ENCODE results near the gene CACNG4.
"Not testable (repeated sequence)": the region's sequence is repeated elsewhere in the genome, so short reads cannot be mapped to it uniquely, and the experiment has no call there.

The CACNG4 gene

DNA sequence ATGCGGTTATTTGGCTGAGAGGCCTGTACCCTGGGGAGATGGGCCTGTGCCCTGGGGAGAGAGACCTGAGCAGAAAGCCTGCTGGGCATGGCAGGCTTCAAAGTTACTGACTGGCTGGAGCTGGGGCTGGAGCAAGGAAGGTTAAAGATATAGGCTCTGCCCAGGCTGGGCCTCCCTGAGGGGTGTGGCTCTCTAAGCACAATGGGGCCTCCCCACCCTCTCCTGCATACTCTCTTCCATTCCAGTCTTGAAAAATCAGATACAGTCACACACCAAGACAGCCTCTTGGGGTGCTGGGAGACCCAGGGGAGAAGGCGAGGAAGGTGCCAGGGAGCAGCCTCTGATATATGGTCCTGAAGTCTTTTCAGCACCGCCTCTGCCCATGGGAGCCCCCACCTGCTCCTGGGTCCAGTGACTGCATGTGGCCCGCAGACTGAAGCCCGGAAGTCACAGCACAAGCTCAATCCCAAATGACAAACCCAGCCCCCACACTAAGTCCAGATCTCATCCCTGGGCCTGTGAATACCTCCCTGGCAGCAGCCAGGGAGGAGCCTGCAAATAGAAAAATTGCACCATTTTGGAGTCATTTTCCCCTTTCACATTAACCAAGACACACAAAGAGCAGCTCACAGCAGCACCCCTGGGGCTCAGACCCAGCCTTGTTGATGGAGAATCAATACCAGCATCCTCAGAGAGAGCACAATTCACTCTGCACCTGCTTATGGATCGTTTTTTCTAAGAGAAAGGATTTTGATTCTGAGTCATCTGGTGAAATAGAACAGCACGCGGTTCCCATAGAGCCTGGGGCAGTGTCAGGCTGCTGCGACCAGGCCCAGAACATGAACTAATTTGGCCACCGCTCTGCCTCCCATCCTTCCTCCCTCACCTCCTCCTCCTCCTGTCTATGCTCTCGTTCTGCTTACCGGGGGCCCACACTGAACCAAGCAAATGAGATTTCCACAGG lies 54.2 kb downstream of the CACNG4 start:
- DNase-seq (ENCODE audit: low spot score) = no peak

DNA sequence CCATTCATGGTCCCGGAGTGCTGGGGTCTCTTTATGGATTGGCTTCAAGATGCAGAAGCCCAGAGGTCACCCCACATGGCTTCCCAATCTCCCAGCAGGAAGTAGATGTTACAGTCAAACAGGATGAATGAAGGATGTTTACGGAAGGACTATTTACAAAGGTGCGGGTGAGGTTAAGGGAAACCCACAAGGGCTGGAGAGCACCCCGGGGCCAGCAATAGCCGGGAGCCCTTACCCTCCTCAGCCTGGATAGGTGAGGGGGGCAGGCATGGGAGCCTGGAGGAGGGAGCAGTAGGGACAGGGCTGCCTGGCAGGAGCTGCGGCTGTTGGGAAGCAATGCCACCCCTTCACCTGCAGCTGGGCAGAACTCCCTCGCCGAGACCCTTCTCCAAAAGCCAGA lies 55.3 kb downstream of the CACNG4 start:
- DNase-seq (ENCODE audit: low spot score) = no peak

DNA sequence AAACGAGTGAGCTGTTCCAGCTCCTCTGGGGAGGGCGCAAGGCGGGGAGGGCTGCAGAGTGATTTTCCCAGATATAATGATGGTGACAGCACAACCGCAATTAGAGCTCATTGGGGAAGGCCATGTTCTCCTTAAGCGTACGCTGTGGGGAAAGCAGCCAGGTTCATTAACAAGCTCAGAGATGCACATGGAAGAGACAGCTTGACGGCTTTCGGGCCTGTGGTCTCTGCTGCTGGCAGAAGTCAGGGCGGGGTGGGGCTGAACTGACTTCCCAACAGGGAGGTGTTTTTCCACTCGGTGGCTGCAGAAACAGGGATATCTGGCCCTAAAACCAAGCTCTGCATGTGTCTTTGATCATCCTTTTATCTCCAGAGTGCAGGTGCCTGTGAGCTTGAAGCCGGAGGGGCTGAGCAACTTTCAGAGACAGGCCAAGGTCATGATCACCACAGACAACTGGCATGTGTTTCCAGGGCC lies 55.8 kb downstream of the CACNG4 start:
- DNase-seq (ENCODE audit: low spot score) = no peak

DNA sequence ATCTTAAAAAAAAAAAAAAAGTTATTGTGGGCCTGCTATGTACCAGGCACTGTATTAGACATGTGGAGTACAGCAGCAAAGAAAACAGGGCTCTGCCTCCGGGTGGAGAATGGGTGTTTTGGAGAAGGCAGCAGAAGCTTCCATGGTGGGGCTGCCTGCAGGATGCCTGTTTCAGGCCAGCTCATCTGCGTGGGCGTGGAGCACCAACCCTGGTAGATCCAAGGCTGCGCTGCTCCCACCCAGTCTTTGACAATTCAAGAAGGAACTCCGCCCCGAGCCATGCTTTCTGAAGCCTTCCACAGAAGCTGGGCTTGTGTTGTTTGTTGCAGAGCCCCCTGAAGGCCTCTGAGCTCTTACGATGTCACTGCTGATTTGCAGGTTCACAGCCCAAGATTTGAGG lies 56.7 kb downstream of the CACNG4 start:
- no peak for DNase-seq (ENCODE audit: low spot score)

DNA sequence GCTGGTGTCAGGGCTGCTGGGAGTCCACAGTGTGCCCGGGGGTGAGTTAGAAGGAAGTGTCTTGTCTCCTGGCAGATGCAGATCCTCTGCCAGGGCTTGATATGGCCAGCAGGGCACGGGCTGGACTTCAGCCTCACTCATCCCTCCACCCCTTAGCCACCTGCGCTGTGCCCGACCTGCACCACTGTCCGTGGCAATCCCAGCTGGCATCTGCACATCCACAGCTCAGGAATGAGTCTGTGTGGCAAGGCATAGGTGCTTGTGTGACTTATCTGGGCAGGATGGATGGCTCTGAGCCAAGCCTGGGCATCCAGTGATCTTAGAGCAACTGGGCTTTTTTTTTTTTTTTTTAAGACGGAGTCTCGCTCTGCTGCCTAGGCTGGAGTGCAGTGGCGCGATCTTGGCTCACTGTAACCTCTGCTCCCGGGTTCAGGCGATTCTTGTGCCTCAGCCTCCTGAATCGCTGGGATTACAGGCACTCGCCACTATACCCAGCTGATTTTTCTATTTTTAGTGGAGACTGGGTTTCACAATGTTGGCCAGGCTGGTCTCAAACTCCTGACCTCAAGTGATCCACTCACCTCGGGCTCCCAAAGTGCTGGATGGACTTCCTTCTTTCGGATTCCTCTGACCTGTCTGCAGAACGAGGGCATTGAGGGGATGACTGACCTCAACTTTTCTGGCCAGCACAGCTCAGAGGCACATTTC lies 57.4 kb downstream of the CACNG4 start:
- DNase-seq (ENCODE audit: low spot score) = no peak

DNA sequence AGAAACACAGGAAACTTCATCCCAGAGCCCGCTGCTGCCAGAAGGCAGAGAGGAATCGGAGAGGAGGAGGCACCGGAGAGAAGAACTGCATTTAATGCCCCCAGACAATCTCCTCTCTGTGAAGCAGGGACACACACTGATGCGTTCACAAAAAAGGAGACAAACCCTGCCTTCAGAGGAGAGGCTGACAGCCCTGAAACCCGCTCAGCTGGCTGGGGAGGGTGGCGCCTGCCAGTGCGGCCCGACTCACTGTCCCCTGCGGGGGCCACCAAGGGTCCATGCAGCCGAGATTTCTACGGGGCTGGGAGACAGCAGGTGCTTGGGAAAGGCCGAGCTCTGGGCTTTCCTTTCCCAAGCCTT lies 57.9 kb downstream of the CACNG4 start:
- DNase-seq (ENCODE audit: low spot score) = no peak

DNA sequence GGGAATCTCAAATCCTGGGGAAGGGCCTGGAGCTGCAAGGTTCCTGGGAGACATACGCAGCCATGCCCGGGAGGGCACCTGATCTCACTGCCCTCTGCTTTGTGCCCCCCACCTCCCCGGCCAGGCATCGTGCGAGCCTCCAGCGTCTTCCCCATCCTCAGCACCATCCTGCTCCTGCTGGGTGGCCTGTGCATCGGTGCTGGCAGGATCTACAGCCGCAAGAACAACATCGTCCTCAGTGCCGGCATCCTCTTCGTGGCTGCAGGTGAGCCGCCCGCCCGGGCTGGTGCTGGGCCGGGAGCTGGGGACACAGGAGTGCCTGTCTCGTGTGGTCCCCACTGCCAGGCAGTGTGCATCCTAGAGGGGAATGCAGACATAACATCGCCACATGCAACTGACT lies 60.2 kb downstream of the CACNG4 start:
- no peak for DNase-seq (ENCODE audit: low spot score)

DNA sequence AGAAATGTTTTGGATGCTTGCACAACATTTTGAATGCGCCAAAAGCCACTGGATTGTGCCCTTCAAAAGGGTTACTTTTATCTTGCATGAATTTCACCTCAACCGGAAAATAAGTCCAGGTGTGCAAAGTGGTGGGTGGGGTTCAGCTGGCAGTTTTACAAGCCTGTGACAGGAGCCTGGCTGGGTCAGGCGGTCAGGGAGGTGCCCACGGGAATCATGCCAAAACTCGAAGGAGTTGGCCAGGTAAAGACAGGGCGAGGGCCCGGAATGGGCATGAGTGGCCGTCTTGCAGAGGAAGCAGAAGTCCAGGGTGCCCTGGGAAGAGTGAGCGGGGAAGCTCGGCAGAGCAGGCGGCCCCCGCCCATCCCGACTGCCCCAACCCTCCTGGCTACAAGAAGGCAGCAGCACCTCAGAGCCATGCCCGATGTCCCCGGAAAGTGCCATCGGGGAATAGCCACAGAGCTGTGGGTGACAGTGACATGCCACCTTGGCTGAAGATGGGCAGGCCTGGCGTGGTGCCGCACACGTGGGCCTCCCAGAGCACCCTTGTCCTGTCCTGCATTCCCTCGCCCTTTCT lies 60.8 kb downstream of the CACNG4 start:
- no peak for DNase-seq (ENCODE audit: low spot score)

DNA sequence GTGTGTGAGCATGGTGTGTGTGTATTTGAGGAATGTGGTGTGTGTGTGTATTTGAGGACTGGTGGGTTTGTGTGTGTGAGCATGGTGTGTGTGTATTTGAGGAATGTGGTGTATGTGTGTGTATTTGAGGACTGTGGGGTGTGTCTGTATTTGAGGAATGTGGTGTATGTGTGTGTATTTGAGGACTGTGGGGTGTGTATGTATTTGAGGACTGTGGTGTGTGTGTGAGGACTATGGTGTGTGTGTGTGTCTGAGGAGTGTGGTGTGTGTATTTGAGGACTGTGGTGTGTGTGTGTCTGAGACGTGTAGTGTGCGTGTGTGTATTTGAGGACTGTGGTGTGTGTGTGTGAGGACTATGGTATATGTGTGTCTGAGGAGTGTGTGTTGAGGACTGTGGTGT lies 61.8 kb downstream of the CACNG4 start:
- no peak for DNase-seq (ENCODE audit: low spot score)

DNA sequence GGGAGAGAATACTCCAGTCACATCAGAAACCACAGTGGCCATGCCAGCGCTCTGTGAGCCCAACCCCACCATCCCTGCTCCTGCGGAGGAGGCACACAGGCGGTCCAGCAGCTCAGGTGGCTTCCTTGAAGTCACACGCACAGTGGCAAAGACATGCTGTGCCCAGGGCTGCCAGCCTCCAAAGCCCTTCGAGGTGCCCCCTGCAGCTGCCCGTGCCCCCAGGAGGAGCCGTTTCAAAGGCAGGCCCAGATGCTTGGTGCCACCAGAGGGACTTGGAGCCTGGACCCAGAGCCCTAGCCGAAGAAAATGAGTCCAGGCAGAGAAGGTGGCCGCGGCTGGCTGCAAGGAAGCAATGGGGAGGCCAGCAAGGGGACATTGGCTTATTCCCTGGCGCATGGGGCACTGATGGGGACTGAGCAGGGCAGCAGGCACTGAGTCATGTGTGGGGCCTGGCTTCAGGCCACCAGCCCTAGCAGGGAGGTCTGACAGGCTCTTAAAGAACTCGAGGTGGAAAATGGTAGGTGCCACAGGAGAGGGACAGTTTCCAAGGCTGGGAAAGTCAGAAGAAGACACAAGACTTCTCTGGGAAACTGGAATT lies 62.6 kb downstream of the CACNG4 start:
- no peak for DNase-seq (ENCODE audit: low spot score)

DNA sequence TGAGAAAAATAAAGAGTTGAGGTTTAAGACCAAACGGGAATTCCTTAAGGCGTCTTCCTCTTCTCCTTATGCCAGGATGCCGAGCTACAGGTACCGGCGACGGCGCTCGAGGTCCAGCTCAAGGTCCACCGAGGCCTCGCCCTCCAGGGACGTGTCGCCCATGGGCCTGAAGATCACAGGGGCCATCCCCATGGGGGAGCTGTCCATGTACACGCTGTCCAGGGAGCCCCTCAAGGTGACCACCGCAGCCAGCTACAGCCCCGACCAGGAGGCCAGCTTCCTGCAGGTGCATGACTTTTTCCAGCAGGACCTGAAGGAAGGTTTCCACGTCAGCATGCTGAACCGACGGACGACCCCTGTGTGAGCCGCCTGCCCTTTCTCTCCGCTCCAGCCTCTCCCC lies 66.1 kb downstream of the CACNG4 start:
- no peak for DNase-seq (ENCODE audit: low spot score)

DNA sequence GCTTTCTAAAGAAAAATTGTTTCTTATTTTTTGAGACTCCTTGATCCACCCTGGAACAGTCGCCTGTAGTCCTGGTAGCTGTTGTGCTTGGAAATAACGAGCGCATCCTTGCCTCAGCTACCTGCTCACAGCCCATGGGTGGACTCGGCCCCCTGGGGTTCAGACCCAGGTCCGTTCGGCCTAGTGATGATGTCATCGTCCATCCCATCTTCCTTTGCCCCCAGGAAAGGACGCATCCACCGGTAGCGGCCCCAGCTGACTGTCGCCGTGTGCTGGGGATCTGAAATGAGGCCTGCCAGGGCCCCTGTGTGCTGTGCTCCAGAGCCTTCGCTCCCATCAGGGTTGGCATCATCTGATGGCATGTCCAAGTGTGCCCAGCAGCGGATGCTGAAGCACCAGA lies 67.9 kb downstream of the CACNG4 start:
- DNase-seq (ENCODE audit: low spot score) = no peak

DNA sequence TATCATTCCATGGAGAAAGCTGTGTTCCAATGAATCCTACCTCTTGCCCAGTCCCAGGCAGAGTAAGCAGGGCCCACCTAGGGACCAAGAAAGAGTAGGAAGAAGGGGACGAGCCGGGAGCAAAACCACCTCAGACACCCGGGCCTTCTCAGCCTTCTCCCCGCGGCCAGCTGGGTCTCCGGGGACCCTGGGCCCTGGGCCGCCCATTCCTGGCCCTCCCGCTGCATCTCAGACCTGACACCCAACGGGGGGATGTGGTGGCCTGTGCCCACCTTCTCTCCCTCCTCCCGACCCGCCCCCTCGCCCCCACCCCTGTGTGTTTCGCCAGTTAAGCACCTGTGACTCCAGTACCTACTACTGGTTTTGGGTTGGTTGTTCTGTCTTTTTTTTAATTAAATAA lies 68.5 kb downstream of the CACNG4 start:
- DNase-seq (ENCODE audit: low spot score) = no peak

DNA sequence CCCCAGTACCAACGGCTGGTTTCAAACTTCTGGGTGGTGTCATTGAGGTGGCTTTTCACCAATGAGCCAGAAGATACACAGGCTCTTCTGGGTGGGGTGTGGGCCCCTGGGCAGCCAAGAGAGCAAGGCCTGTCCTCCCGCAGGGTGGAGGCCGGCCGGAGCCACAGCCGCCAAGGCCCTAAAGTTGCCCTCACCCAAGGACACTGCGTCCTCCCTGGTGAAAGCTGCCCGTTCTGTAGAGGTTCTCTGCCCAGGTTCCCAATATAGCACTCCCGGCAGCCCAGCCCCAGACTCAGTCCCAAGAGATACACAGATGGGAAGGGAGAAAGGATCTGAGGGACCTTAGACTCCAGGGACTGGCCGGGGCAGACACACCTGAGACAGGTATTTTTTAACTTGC lies 69.1 kb downstream of the CACNG4 start:
- no peak for DNase-seq (ENCODE audit: low spot score)

DNA sequence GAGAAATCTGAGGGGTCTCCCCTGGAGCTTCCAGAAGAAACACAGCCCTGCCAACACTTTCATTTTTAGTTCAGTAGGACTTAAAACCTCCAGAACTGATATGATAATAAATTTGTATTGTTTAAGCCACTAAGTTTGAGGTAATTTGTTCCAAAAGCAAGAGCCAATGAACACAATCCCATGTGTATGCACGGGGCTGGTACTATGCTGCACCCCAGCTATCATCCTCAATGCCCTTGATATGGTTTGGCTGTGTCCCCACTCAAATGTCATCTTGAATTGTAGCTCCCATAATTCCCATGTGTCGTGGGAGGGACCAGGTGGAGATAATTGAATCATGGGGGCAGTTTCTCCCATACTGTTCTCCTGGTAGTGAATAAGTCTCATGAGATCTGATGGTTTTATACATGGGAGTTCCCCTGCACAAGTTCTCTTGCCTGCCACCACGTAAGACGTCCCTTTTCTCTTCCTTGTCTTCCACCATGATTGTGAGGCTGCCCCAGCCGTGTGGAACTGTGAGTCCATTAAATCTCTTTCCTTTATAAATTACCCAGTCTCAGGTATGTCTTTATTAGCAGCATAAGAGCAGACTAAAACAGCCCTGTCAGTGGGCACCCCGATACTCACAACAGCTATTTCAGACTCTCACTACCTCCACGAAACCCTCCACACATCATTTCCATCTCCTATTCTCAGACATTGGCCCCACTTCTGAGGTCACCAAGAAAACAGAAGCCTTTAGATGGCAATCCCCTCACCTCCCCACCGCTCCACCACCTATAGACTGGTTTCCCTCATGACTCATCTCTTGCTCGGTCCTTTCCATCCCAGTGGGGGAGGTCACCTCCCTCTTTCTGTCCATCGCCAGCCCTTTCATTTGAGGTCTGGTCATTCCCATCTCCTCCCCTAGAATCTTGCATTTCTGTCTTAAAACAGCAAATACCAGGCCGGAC lies 70.9 kb downstream of the CACNG4 start:
- no peak for DNase-seq (ENCODE audit: low spot score)

DNA sequence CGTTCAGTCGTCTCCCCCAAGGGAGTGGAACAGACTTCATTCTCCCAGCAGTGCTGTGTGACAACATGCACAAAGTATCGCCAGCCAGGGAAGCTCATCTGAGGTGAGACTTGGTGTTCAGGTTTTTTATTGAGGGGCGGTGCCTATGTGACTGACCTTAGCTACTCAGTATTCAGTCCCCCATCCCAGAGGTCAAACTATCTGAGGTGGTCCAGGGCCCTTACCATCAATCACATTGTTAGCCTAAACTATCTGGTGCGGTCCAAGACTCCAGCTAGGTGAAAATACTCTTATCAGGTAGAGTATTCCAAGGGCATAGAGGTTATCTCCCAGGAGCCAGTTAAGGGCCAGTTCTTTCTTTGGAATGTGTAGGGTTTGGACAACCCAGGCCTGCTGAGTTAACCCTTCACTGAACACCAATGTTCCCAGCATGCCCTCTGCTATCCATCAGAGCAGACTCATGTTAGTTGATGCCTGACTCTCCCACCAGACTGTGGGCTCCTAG lies 74.4 kb downstream of the CACNG4 start:
- no peak for DNase-seq (ENCODE audit: low spot score)

DNA sequence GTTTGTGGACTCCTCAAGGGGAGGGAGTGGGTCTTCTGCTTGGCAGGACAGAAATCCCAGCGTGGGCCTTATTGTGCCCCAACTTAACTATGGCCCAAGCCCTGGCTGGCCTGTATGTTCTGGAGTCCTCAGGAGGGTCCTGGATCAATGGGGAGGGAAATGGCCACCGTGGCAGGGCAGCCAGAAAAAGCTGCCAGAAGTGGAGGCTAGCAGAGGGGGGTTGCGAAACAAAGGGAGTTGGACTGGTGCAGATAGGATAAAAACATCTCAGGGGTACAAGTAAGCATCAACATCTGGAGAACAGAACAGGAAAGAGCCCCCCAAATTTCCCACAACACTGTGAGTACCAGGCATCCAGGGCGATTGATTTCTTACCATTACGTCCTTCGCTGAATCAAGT lies 76.1 kb downstream of the CACNG4 start:
- no peak for DNase-seq (ENCODE audit: low spot score)

DNA sequence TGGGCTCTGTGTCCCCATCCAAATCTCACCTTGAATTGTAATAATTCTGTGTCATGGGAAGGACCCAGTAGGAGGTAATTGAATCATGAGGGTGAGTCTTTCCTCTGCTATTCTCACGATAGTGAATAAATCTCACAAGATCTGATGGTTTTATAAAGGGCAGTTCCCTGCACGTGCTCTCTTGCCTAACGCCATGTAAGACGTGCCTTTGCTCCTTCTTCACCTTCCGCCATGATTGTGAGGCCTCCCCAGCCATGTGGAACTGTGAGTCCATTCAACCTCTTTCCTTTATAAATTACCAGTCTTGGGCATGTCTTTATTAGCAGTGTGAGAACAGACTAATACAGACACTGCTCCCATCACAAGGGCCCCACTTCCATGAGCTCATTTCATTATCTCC lies 76.6 kb downstream of the CACNG4 start:
- not testable (repeated sequence) for DNase-seq (ENCODE audit: low spot score)

DNA sequence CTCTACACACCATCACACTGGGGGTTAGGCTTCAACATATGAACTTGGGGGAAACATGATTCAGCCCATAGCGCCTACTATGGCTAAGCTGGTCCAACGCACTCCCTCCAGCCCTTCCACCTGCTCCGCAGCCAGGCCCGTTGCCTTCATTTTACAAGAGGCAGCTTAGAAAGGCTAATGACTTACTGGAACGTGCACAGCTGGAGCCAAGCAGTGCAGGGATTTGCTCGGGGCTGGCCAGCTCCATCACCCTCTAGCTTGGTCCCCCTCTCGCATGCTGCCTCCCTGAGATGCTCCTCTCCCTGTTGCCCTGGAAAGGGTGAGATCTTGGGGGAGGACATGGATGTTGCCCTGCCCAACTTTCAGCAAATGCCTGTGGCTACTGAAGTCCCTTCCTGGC lies 77.0 kb downstream of the CACNG4 start:
- DNase-seq (ENCODE audit: low spot score) = no peak

DNA sequence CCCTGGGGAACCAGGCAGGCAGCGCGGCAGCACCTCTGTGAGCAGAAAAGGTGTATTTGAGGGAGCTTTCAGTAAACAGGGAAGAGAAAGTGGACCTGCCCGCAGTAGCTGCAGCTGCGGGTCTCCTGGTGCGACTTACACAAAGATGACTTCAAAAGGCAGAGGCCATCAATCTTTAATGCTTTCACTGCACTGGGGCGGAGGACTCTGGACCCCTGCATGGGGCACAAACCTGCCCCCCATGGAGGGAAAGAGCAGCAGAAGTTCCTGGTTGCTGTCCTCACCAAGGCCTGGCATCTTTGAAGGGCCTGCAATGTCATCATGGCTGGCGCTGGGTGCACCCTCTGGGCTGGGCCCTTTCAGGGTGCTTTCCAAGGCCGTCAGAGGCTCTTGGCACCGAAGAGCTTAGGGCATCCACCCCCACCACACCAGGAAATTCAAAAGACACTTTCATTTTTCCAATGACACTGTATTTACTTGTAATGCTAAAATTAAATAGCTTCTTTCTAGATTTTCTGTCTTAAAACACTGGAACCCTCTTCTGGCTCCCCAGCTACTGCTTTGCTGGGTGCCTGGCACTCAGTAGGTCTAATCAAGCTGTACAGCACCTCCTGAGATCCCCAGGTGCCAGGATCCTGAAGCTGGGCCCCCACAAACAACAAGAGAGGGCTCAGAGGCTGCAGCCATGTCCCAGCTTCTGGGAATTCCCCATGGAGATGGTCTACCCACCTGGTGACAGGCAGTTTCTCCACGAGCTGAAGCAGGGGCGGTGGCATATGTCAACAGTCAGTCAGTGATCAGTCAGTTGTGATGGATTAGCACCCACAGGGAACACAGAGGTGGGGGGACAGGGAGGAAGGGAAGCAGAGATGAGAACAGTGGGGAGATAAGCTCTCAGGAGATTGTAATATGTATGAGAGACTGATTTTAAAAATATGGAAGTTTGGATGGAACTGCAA lies 77.7 kb downstream of the CACNG4 start:
- DNase-seq (ENCODE audit: low spot score) = no peak
